HG02884 (cell line): ENCODE measurements around the gene S1PR4.
"Not testable (repeated sequence)": the region's sequence is repeated elsewhere in the genome, so short reads cannot be mapped to it uniquely, and the experiment has no call there.

Source experiments
- ATAC-seq: cut with Tn5 transposase; IDR thresholded peaks from one replicate; pipeline ENCODE4 v1.9.1; 2021; ENCODE audit warnings: mild to moderate bottlenecking, moderate library complexity; ENCODE audit not compliant: unreplicated experiment

Gene S1PR4

GRCh38 chr19:3176715-3177501 is 1.7 kb upstream of the S1PR4 start:
- no peak for ATAC-seq

- ATAC-seq: no peak
Observed at GRCh38 chr19:3178973-3179738, 587 bp downstream of the S1PR4 start.

GRCh38 chr19:3179739-3180293 is 1.2 kb downstream of the S1PR4 start:
- ATAC-seq: no peak

- ATAC-seq: no peak
Observed at GRCh38 chr19:3183721-3184641, 5.4 kb downstream of the S1PR4 start.

- peak; percentile 20 for ATAC-seq
Observed at GRCh38 chr19:3184847-3185460, 6.4 kb downstream of the S1PR4 start.

GRCh38 chr19:3185461-3186159 is 7.0 kb downstream of the S1PR4 start, which contains the start of gene NCLN:
NCLN (plus strand) TSS chr19:3185930; CDS start chr19:3186031, 101 bp downstream.
- peak; percentile 71 for ATAC-seq

- ATAC-seq: no peak
Observed at GRCh38 chr19:3186160-3186688, 7.7 kb downstream of the S1PR4 start.

- no peak for ATAC-seq
Observed at GRCh38 chr19:3186891-3187661, 8.5 kb downstream of the S1PR4 start.

GRCh38 chr19:3187662-3188511 is 9.3 kb downstream of the S1PR4 start:
- ATAC-seq: no peak

- ATAC-seq: no peak
Observed at GRCh38 chr19:3188627-3189596, 10.3 kb downstream of the S1PR4 start.

- no peak for ATAC-seq
Observed at GRCh38 chr19:3189702-3190469, 11.3 kb downstream of the S1PR4 start.

- no peak for ATAC-seq
Observed at GRCh38 chr19:3190470-3190770, 11.9 kb downstream of the S1PR4 start.

GRCh38 chr19:3190921-3191805 is 12.6 kb downstream of the S1PR4 start:
- ATAC-seq: no peak

GRCh38 chr19:3191806-3192104 is 13.2 kb downstream of the S1PR4 start:
- ATAC-seq: not testable (repeated sequence)

- no peak for ATAC-seq
Observed at GRCh38 chr19:3192228-3192635, 13.7 kb downstream of the S1PR4 start.
